SW480 (cell line): Measurements from ENCODE around the gene SIL1.
"Not testable (repeated sequence)": the region's sequence is repeated elsewhere in the genome, so short reads cannot be mapped to it uniquely, and the experiment has no call there.

ENCODE experiments used
- DNase-seq: peaks from one replicate; pipeline ENCODE4 v3.0.0-alpha.2; 2016; ENCODE audit warnings: low spot score

Gene SIL1

GRCh38 chr5:139105621-139106071 is 92.5 kb downstream of the SIL1 start:
- no peak for DNase-seq

- no peak for DNase-seq
Measured at GRCh38 chr5:139104577-139105276, 93.4 kb downstream of the SIL1 start.

GRCh38 chr5:139103762-139104161 is 94.4 kb downstream of the SIL1 start:
- no peak for DNase-seq

GRCh38 chr5:139100825-139101224 is 97.3 kb downstream of the SIL1 start:
- peak; percentile 33 for DNase-seq

- no peak for DNase-seq
Measured at GRCh38 chr5:139094154-139095131, 103.7 kb downstream of the SIL1 start.

GRCh38 chr5:139092741-139093343 is 105.3 kb downstream of the SIL1 start:
- no peak for DNase-seq

GRCh38 chr5:139091439-139092156 is 106.6 kb downstream of the SIL1 start:
- DNase-seq, result peak; percentile 29

- no peak for DNase-seq
Measured at GRCh38 chr5:139090581-139090980, 107.6 kb downstream of the SIL1 start.

- DNase-seq, result no peak
Measured at GRCh38 chr5:139088024-139088423, 110.1 kb downstream of the SIL1 start.

- no peak for DNase-seq
Measured at GRCh38 chr5:139082813-139083498, 115.2 kb downstream of the SIL1 start.

GRCh38 chr5:139079991-139080610 is 118.1 kb downstream of the SIL1 start:
- no peak for DNase-seq

- DNase-seq, result no peak
Measured at GRCh38 chr5:139079225-139079990, 118.8 kb downstream of the SIL1 start.

GRCh38 chr5:139078345-139078744 is 119.8 kb downstream of the SIL1 start:
- no peak for DNase-seq

GRCh38 chr5:139077899-139078298 is 120.3 kb downstream of the SIL1 start:
- DNase-seq, result no peak

GRCh38 chr5:139076111-139076510 is 122.1 kb downstream of the SIL1 start:
- no peak for DNase-seq

GRCh38 chr5:139075066-139076050 is 122.8 kb downstream of the SIL1 start:
- no peak for DNase-seq

- DNase-seq, result not testable (repeated sequence)
Measured at GRCh38 chr5:139073956-139074355, 124.2 kb downstream of the SIL1 start.

GRCh38 chr5:139068494-139069151 is 129.5 kb downstream of the SIL1 start:
- no peak for DNase-seq
